M059J (cell line): ENCODE measurements around the gene TENT4A. TPM values are rescaled to one million over a fixed set of nuclear protein-coding genes. Genes with fewer than 3 reads are reported as not detected.
A peak's percentile ranks its signal among the peaks of the same experiment; 100 is the strongest.

Experiments used
- DNase-seq: peaks from one replicate; pipeline ENCODE4 v3.0.0-alpha.2; 2012; ENCODE audit warnings: low read depth
- total RNA-seq: library from RNA; depleted of rRNA; stranded (reverse); fragments of >200 nt; shearing (Covaris generic); gene quantifications from 2 replicates; pipeline ENCODE4 v1.2.3, GENCODE V29; 2014; rRNA removed

The TENT4A gene
- total RNA-seq, 1 experiment from 2014 or later: 11.7 TPM

DNA sequence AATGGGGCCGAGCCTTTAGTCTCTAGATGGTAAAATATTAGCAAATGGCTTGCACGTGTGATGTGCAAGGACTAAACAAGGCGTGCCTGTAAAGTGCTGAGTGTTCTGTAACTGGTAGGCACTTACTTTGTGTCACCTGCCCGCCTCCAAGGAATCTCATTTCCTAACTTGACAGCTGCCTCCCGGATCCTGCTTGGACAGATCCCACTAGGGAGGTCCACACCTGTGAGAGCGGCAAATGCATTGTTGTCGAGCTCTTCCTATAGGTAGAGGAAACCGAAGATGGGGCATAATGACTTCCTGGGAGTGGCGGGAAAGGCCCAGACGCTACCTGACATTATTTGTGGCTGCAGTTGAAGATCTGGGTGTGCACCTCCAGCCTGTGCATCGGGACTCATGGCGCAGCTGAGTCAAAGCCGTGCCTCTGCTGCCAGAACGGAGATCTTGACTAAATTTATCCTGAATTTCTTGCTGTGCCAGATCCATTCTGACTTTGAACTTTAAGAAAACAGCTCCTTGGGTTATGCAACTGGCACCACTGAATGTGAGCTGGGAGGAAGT is 79.8 kb downstream of the TENT4A start:
- no peak for DNase-seq

DNA sequence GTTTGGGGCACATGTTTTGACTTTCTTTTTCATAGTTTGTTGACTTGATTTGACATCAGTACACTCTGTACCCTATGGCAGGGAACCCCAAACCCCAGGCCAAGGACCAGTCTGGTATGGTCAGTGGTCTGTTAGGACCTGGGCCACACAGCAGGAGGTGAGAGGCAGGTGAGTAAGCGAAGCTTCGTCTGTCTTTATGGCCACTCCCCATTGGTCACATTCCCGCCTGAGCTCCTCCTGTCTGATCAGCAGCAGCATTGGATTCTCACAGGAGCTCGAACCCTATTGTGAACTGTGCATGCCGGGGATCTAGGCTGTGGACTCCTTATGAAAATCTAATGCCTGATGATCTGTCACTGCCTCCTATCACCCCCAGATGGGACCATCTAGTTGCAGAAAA is 88.0 kb downstream of the TENT4A start:
- DNase-seq: no peak

DNA sequence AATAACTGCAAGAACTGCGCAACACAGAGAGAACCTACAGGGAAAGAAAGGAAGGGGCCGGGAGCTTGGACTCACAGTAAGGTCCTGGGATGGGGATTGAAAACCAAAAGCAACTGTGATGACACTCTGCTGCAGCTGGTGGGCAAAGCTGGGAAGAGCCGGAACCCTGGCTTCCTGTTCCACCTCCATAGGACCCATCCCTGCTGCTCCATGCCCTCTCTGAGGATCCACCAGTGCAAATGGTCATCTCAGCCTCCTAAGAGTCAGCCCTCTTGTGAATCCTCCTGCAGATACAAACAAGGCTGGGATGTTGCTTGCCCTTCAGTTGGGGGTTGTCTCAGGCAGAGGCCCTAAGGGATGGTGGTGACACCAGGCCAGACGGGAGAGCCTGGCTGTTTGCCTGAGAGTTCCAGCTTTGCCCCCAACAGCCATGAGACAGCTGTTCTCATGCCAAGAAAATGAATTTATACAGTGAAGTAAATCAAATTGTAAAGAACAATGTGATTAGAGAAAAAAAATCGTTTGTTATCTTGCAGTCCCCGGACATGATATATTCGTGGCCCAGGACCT is 90.8 kb downstream of the TENT4A start:
- no peak for DNase-seq

DNA sequence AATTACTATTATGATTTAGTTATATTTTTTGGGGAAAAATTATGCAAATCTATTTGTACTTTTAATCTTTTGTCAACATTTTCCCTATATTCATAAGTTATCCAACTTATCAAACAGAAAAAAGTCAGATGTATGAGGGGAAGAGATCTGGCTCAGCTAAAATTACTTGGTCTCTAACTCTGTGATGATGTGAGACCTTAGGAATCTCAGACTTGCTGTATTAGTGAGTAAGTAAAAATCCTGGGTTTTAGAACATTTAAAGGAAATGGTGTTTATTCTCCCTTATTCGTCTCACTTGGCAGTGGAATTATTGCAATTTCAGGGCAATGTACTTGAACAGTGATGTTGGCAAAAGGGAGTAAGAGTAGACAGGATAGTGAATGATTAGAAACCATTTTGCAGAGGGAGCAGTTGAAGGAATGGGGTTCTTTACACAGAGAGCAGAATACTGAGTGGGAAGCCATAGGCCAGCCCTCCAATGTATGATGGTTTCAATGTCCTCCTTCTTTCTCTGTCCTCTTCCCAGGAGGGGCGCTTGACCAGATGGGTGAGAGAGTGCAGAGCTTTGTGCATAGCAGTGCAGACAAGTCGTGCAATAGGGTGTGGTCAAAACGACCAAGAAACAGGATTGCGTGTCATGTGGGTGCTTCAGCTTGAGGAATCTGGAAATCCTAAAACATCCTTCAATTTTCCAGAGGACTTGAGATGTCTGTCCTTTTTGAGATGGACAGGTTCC is 91.7 kb downstream of the TENT4A start:
- DNase-seq: peak; percentile 27

DNA sequence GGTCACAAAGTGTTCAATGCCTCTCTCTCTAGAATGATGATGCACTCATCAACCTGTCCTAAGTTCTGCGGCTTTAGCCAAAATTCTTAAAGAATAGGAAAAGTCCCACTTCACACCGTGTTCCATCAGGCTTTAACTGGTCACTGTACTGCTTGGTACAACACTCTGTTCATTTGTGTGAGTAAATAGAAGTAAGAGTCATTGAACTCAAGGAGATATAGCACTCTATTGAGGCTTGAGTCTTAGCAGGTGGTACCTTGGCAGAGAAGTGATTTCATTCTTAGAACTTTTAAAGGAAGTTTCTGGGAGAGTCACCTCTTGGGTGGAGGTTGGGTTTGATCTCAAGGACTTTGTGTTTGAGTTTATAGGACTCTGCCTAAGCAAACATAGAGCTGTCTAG is 92.6 kb downstream of the TENT4A start:
- no peak for DNase-seq

Other genes starting within 250 kb of the TENT4A start
- 33.5 and 54.8 TPM in 2 replicates for gene NSUN2, start 80.4 kb upstream of the TENT4A start, total RNA-seq
- 48.8 and 53.5 TPM in 2 replicates for gene SRD5A1, start 80.0 kb upstream of the TENT4A start, total RNA-seq